Endothelial cell of umbilical vein (primary cell): Measurements from ENCODE around the gene INPP5A. TPM values are rescaled to one million over a fixed set of nuclear protein-coding genes. Genes with fewer than 3 reads are reported as not detected.

Experiments used
- BruUV-seq: library from RNA; stranded (reverse); fragments of 400-500 nt; replicated peaks from 2 replicates; lab custom pipeline; 2021; lab: Mats Ljungman, UMichigan
- CTCF ChIA-PET: fragments of 300-600, 350-600 bp; sonication (Branson Sonifier 250); formaldehyde crosslinking; loops from one replicate; lab custom pipeline; 2021; ENCODE audit warnings: antibody characterized with exemption, inconsistent platforms; lab: Charles Lee
- POLR2A ChIA-PET: fragments of 300-600, 350-600 bp; sonication (Branson Sonifier 250); formaldehyde crosslinking; loops from one replicate; lab custom pipeline; 2021; ENCODE audit warnings: antibody characterized with exemption, inconsistent platforms; lab: Charles Lee
- DNase-seq: peaks from one replicate; pipeline ENCODE4 v3.0.0-alpha.2; 2011; ENCODE audit warnings: low read depth, low spot score
- FAIRE-seq: peaks from 2 replicates; lab custom pipeline; 2011; peaks lifted over from hg19 to GRCh38; lab: Jason Lieb, UNC
- H2AFZ ChIP-seq: 2 replicates; pipeline ENCODE4 v1.6.0; 2012; ENCODE audit warnings: low read depth, low read length, control low read depth, inconsistent platforms
- H3K27ac ChIP-seq: 2 replicates; pipeline ENCODE4 v1.5.1; 2011; ENCODE audit warnings: low read depth, mild to moderate bottlenecking, control low read depth, low read length, moderate library complexity; ENCODE audit not compliant: insufficient read depth
- H3K27me3 ChIP-seq, 2 experiments: 2 replicates each; pipeline versions ENCODE4 v1.6.0 to v1.6.1; 2011; ENCODE audit warnings: low read length in 2 of 2, mixed read lengths in 1 of 2; ENCODE audit not compliant: control insufficient read depth in 2 of 2, insufficient read depth in 2 of 2
- H3K36me3 ChIP-seq, 2 experiments: 2 replicates in 1 of 2; 3 replicates in 1 of 2; pipeline ENCODE4 v1.5.1; 2011; ENCODE audit warnings: low read length in 2 of 2, mild to moderate bottlenecking in 1 of 2, moderate library complexity in 1 of 2; ENCODE audit not compliant: control insufficient read depth in 2 of 2, insufficient read depth in 2 of 2; ENCODE audit errors: extremely low read depth in 1 of 2
- H3K4me1 ChIP-seq: 3 replicates; pipeline ENCODE4 v1.5.1; 2011; ENCODE audit warnings: mild to moderate bottlenecking, low read length; ENCODE audit not compliant: control insufficient read depth, insufficient read depth; ENCODE audit errors: extremely low read depth
- H3K4me2 ChIP-seq: 2 replicates; pipeline ENCODE4 v1.6.1; 2011; ENCODE audit warnings: low read length, control low read depth, mixed read lengths; ENCODE audit not compliant: insufficient read depth
- H3K4me3 ChIP-seq, 3 experiments: fragments of 200-600 bp in 1 of 3; sonication (generic), shearing (Covaris generic) in 1 of 3; replicated peaks in 1 of 3; 2 replicates each; pipeline ENCODE4 v1.5.1; 2011 to 2016; ENCODE audit warnings: control low read depth in 3 of 3, low read length in 3 of 3, mild to moderate bottlenecking in 2 of 3, inconsistent platforms in 1 of 3, low read depth in 1 of 3, moderate library complexity in 1 of 3; ENCODE audit not compliant: insufficient read depth in 1 of 3
- H3K79me2 ChIP-seq: 2 replicates; pipeline ENCODE4 v1.6.0; 2012; ENCODE audit warnings: low read length, inconsistent platforms; ENCODE audit not compliant: control insufficient read depth, insufficient read depth
- H3K9ac ChIP-seq: replicated peaks from 2 replicates; pipeline ENCODE3; 2011; ENCODE audit warnings: low read length, control low read depth; ENCODE audit not compliant: insufficient read depth; ENCODE audit errors: extremely low read depth
- H3K9me1 ChIP-seq: replicated peaks from 3 replicates; pipeline ENCODE4 v1.6.0; 2011; ENCODE audit warnings: mild to moderate bottlenecking, low read length; ENCODE audit not compliant: control insufficient read depth, insufficient read depth; ENCODE audit errors: extremely low read depth
- H3K9me3 ChIP-seq: replicated peaks from 2 replicates; pipeline ENCODE4 v1.5.1; 2012; ENCODE audit warnings: low read length, inconsistent platforms; ENCODE audit not compliant: control insufficient read depth, insufficient read depth
- H4K20me1 ChIP-seq: replicated peaks from 2 replicates; pipeline ENCODE3; 2011; ENCODE audit warnings: mild to moderate bottlenecking, low read length; ENCODE audit not compliant: control insufficient read depth, insufficient read depth; ENCODE audit errors: extremely low read depth
- EZH2 ChIP-seq: IDR thresholded peaks from 2 replicates; pipeline ENCODE4 v1.6.1; 2012; ENCODE audit warnings: borderline replicate concordance, low read depth, mild to moderate bottlenecking, moderate library complexity, low read length, inconsistent platforms; ENCODE audit not compliant: severe bottlenecking
- FOS ChIP-seq: IDR thresholded peaks from 2 replicates; pipeline ENCODE4 v1.6.1; 2011; ENCODE audit warnings: mild to moderate bottlenecking, low read length, moderate library complexity, borderline replicate concordance; ENCODE audit not compliant: insufficient read depth
- JUN ChIP-seq: IDR thresholded peaks from 2 replicates; pipeline ENCODE4 v1.6.1; 2011; ENCODE audit warnings: borderline replicate concordance, low read depth; ENCODE audit not compliant: insufficient read length, insufficient read depth
- POLR2AphosphoS5 ChIP-seq: IDR thresholded peaks from 2 replicates; pipeline ENCODE4 v1.6.1; 2012; ENCODE audit warnings: low read depth, mild to moderate bottlenecking, control low read depth, low read length, moderate library complexity; ENCODE audit not compliant: insufficient read depth
- dilution Hi-C: fragments of 300-500 bp; cut with MboI; formaldehyde crosslinking; loops from one replicate; pipeline ENCODE4 v1.15.0; 2019; ENCODE audit warnings: low sequenced_read_pairs; ENCODE audit not compliant: extremely low pct_ligation_motif_present
- intact Hi-C: fragments of 100-400 bp; cut with micrococcal nuclease; formaldehyde crosslinking; loops from one replicate; pipeline ENCODE4 v1.10.0; 2022
- polyA plus RNA-seq, 4 experiments: library from polyadenylated mRNA; depleted of rRNA in 3 of 4; stranded (reverse) in 3 of 4; unstranded in 1 of 4; fragments of >200 nt; gene quantifications; 2 replicates each; pipeline versions ENCODE4 v1.2.1 to v1.2.3, GENCODE V29; 2011 to 2012; ENCODE audit warnings: missing spikeins in 1 of 4
- total RNA-seq: library from RNA; stranded (reverse); gene quantifications from 2 replicates; pipeline ENCODE4 v1.2.3, GENCODE V29; 2021
- TF ChIP-seq, protein P1 (sequence below), 2 donors: IDR thresholded peaks; 1 replicate in 1 of 2; 2 replicates in 1 of 2; pipeline ENCODE4 v1.5.1; 2011; ENCODE audit warnings: low read length in 2 of 2, mild to moderate bottlenecking in 2 of 2, moderate library complexity in 2 of 2, control low read depth in 1 of 2, inconsistent platforms in 1 of 2, low read depth in 1 of 2; ENCODE audit not compliant: insufficient read depth in 1 of 2; ENCODE audit errors: extremely low read depth in 1 of 2
- TF ChIP-seq, protein P2 (sequence below): IDR thresholded peaks from 2 replicates; pipeline ENCODE4 v1.6.1; 2011; ENCODE audit not compliant: insufficient read depth, insufficient read length

The INPP5A gene
- total and polyA plus RNA-seq, 2 donors (not counting 3 experiments of a cell fraction or from before 2014, with no cell fraction given), result 22.9 to 33.2 TPM

DNA sequence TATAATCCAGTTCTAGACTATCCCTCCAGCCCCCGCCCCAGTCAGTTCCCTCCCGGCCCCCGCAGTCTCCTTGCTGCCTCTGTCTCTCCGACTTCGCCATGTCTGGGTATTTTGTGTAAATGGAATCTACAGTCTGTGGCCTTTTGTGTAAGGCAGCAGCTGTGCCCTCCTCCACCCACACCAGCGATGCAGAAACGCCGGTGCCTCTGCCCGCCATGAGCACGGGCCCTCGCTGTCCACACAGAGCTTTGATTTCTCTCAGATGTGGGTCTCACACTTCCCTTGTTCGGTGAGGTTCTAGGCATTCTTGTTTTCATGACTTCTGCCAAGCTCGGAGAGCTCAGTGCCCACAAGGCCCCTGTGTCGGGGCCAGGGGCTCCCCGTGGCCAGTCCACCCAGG is 210.5 kb downstream of the INPP5A start:
- Histone ChIP-seq H2AFZ (no peak overlapping the region), H4K20me1 (no peaks in the 10 kb centered on the region), H3K79me2 (no peaks in the 10 kb centered on the region), H3K27me3 (no peaks in the 10 kb centered on the region), H3K4me1 (no peaks in the 10 kb centered on the region), H3K9ac (no peak overlapping the region), H3K4me3 (no peak overlapping the region), H3K9me3 (no peaks in the 10 kb centered on the region), H3K36me3 (no peaks in the 10 kb centered on the region), H3K27ac (no peak overlapping the region), H3K4me2 (no peak overlapping the region), H3K9me1 (no peaks in the 10 kb centered on the region)
- CTCF ChIA-PET, result no interaction called here
- FAIRE-seq, result no peak
- dilution Hi-C loops (no loop called here), intact Hi-C loops (no loop called here)
- DNase-seq, result no peak
- BruUV-seq, result no TSS peak
- TF ChIP-seq, protein P1, sequence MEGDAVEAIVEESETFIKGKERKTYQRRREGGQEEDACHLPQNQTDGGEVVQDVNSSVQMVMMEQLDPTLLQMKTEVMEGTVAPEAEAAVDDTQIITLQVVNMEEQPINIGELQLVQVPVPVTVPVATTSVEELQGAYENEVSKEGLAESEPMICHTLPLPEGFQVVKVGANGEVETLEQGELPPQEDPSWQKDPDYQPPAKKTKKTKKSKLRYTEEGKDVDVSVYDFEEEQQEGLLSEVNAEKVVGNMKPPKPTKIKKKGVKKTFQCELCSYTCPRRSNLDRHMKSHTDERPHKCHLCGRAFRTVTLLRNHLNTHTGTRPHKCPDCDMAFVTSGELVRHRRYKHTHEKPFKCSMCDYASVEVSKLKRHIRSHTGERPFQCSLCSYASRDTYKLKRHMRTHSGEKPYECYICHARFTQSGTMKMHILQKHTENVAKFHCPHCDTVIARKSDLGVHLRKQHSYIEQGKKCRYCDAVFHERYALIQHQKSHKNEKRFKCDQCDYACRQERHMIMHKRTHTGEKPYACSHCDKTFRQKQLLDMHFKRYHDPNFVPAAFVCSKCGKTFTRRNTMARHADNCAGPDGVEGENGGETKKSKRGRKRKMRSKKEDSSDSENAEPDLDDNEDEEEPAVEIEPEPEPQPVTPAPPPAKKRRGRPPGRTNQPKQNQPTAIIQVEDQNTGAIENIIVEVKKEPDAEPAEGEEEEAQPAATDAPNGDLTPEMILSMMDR (IDR thresholded peaks at IDR 0.05; ENCODE audit: extremely low read depth in 1 of 2, insufficient read depth in 1 of 2, low read depth in 1 of 2, low read length in 2 of 2), result no peak
- POLR2A ChIA-PET, result no interaction called here

DNA sequence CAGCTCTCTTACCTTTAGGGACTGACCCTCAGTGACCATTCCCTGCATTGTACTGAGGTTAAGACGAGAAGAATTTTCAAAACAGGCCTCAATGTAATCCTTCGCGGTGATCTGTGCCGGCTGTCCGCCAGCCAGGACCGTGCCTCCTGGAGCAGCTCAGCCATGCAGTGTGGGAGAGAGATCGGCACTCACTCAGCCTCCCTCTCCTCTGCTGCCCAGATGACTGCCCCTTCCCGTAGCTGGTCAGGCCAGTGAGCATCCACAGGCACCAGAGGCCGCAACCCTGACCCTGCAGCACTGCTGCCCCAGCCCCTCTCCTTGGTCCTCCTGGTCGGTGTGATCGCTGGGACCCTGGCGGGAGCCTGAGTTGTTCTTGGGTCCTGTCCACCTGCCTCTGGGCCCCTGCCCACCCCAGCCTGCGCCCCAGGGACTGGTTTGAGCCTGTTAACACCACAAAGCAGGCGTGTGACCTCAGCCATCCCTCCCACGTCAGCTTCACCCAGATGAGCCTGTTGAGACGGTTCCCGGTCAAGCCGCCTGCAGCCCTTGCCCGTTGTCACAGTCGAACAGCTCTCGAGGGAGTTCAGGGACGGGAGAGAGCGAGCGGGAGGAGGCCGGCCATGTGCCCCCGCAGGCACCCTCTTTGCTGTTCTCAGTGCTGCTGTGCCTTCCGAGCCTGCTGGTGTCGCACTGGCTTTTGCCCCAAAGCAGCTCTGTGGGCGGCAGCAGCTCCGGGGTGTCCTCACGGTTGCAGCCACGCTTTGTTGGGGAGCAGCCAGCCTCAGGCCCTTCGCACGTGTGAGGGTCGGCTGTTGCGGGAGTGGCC is 211.2 kb downstream of the INPP5A start:
- intact Hi-C loops (no loop called here), dilution Hi-C loops (no loop called here)
- no peak overlapping the region for H2AFZ ChIP-seq
- no TSS peak for BruUV-seq
- no peaks in the 10 kb centered on the region for H3K4me1 ChIP-seq
- no peaks in the 10 kb centered on the region for H3K27me3 ChIP-seq
- no peaks in the 10 kb centered on the region for H4K20me1 ChIP-seq
- H3K4me2 ChIP-seq, result no peak overlapping the region
- H3K27ac ChIP-seq, result no peak overlapping the region
- H3K79me2 ChIP-seq, result no peaks in the 10 kb centered on the region
- H3K9me3 ChIP-seq, result no peaks in the 10 kb centered on the region
- no peak overlapping the region for H3K4me3 ChIP-seq
- ChIA-PET CTCF (no interaction called here), POLR2A (no interaction called here)
- H3K36me3 ChIP-seq, result no peaks in the 10 kb centered on the region
- no peak for FAIRE-seq
- DNase-seq, result no peak
- TF ChIP-seq POLR2AphosphoS5 (no peak), FOS (no peak), JUN (no peak), EZH2 (no peak)
- TF ChIP-seq, protein P2, sequence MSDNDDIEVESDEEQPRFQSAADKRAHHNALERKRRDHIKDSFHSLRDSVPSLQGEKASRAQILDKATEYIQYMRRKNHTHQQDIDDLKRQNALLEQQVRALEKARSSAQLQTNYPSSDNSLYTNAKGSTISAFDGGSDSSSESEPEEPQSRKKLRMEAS, result no peak
- no peaks in the 10 kb centered on the region for H3K9me1 ChIP-seq
- no peak overlapping the region for H3K9ac ChIP-seq
